Endothelial cell of umbilical vein (primary cell): ENCODE measurements around the gene FILIP1. TPM values are rescaled to one million over a fixed set of nuclear protein-coding genes. Genes with fewer than 3 reads are reported as not detected.

Source experiments
- BruUV-seq: library from RNA; stranded (reverse); fragments of 400-500 nt; replicated peaks from 2 replicates; lab custom pipeline; 2021; lab: Mats Ljungman, UMichigan
- CTCF ChIA-PET: fragments of 300-600, 350-600 bp; sonication (Branson Sonifier 250); formaldehyde crosslinking; loops from one replicate; lab custom pipeline; 2021; ENCODE audit warnings: antibody characterized with exemption, inconsistent platforms; lab: Charles Lee
- POLR2A ChIA-PET: fragments of 300-600, 350-600 bp; sonication (Branson Sonifier 250); formaldehyde crosslinking; loops from one replicate; lab custom pipeline; 2021; ENCODE audit warnings: antibody characterized with exemption, inconsistent platforms; lab: Charles Lee
- DNase-seq: peaks from one replicate; pipeline ENCODE4 v3.0.0-alpha.2; 2011; ENCODE audit warnings: low read depth, low spot score
- FAIRE-seq: peaks from 2 replicates; lab custom pipeline; 2011; peaks lifted over from hg19 to GRCh38; lab: Jason Lieb, UNC
- H2AFZ ChIP-seq: 2 replicates; pipeline ENCODE4 v1.6.0; 2012; ENCODE audit warnings: low read depth, low read length, control low read depth, inconsistent platforms
- H3K27ac ChIP-seq: 2 replicates; pipeline ENCODE4 v1.5.1; 2011; ENCODE audit warnings: low read depth, mild to moderate bottlenecking, control low read depth, low read length, moderate library complexity; ENCODE audit not compliant: insufficient read depth
- H3K27me3 ChIP-seq, 2 experiments: 2 replicates each; pipeline versions ENCODE4 v1.6.0 to v1.6.1; 2011; ENCODE audit warnings: low read length in 2 of 2, mixed read lengths in 1 of 2; ENCODE audit not compliant: control insufficient read depth in 2 of 2, insufficient read depth in 2 of 2
- H3K36me3 ChIP-seq, 2 experiments: 2 replicates in 1 of 2; 3 replicates in 1 of 2; pipeline ENCODE4 v1.5.1; 2011; ENCODE audit warnings: low read length in 2 of 2, mild to moderate bottlenecking in 1 of 2, moderate library complexity in 1 of 2; ENCODE audit not compliant: control insufficient read depth in 2 of 2, insufficient read depth in 2 of 2; ENCODE audit errors: extremely low read depth in 1 of 2
- H3K4me1 ChIP-seq: 3 replicates; pipeline ENCODE4 v1.5.1; 2011; ENCODE audit warnings: mild to moderate bottlenecking, low read length; ENCODE audit not compliant: control insufficient read depth, insufficient read depth; ENCODE audit errors: extremely low read depth
- H3K4me2 ChIP-seq: 2 replicates; pipeline ENCODE4 v1.6.1; 2011; ENCODE audit warnings: low read length, control low read depth, mixed read lengths; ENCODE audit not compliant: insufficient read depth
- H3K4me3 ChIP-seq, 3 experiments: fragments of 200-600 bp in 1 of 3; sonication (generic), shearing (Covaris generic) in 1 of 3; replicated peaks in 1 of 3; 2 replicates each; pipeline ENCODE4 v1.5.1; 2011 to 2016; ENCODE audit warnings: control low read depth in 3 of 3, low read length in 3 of 3, mild to moderate bottlenecking in 2 of 3, inconsistent platforms in 1 of 3, low read depth in 1 of 3, moderate library complexity in 1 of 3; ENCODE audit not compliant: insufficient read depth in 1 of 3
- H3K79me2 ChIP-seq: 2 replicates; pipeline ENCODE4 v1.6.0; 2012; ENCODE audit warnings: low read length, inconsistent platforms; ENCODE audit not compliant: control insufficient read depth, insufficient read depth
- H3K9ac ChIP-seq: replicated peaks from 2 replicates; pipeline ENCODE3; 2011; ENCODE audit warnings: low read length, control low read depth; ENCODE audit not compliant: insufficient read depth; ENCODE audit errors: extremely low read depth
- H3K9me1 ChIP-seq: replicated peaks from 3 replicates; pipeline ENCODE4 v1.6.0; 2011; ENCODE audit warnings: mild to moderate bottlenecking, low read length; ENCODE audit not compliant: control insufficient read depth, insufficient read depth; ENCODE audit errors: extremely low read depth
- H3K9me3 ChIP-seq: replicated peaks from 2 replicates; pipeline ENCODE4 v1.5.1; 2012; ENCODE audit warnings: low read length, inconsistent platforms; ENCODE audit not compliant: control insufficient read depth, insufficient read depth
- H4K20me1 ChIP-seq: replicated peaks from 2 replicates; pipeline ENCODE3; 2011; ENCODE audit warnings: mild to moderate bottlenecking, low read length; ENCODE audit not compliant: control insufficient read depth, insufficient read depth; ENCODE audit errors: extremely low read depth
- CTCF ChIP-seq, 2 donors: IDR thresholded peaks; 1 replicate in 1 of 2; 2 replicates in 1 of 2; pipeline ENCODE4 v1.5.1; 2011; ENCODE audit warnings: low read length in 2 of 2, mild to moderate bottlenecking in 2 of 2, moderate library complexity in 2 of 2, control low read depth in 1 of 2, inconsistent platforms in 1 of 2, low read depth in 1 of 2; ENCODE audit not compliant: insufficient read depth in 1 of 2; ENCODE audit errors: extremely low read depth in 1 of 2
- EZH2 ChIP-seq: IDR thresholded peaks from 2 replicates; pipeline ENCODE4 v1.6.1; 2012; ENCODE audit warnings: borderline replicate concordance, low read depth, mild to moderate bottlenecking, moderate library complexity, low read length, inconsistent platforms; ENCODE audit not compliant: severe bottlenecking
- FOS ChIP-seq: IDR thresholded peaks from 2 replicates; pipeline ENCODE4 v1.6.1; 2011; ENCODE audit warnings: mild to moderate bottlenecking, low read length, moderate library complexity, borderline replicate concordance; ENCODE audit not compliant: insufficient read depth
- GATA2 ChIP-seq: IDR thresholded peaks from 2 replicates; pipeline ENCODE4 v1.7.0; 2011; ENCODE audit warnings: low read depth, mild to moderate bottlenecking, moderate library complexity, mixed read lengths, low read length; ENCODE audit not compliant: insufficient read length, insufficient read depth
- JUN ChIP-seq: IDR thresholded peaks from 2 replicates; pipeline ENCODE4 v1.6.1; 2011; ENCODE audit warnings: borderline replicate concordance, low read depth; ENCODE audit not compliant: insufficient read length, insufficient read depth
- MAX ChIP-seq: IDR thresholded peaks from 2 replicates; pipeline ENCODE4 v1.6.1; 2011; ENCODE audit not compliant: insufficient read depth, insufficient read length
- MYC ChIP-seq: IDR thresholded peaks from one replicate; pipeline ENCODE4 v1.6.1; 2011; ENCODE audit warnings: mild to moderate bottlenecking, low read depth, low read length
- POLR2A ChIP-seq: IDR thresholded peaks from 2 replicates; pipeline ENCODE4 v1.6.1; 2012; ENCODE audit warnings: low read depth, mild to moderate bottlenecking, control low read depth, low read length
- POLR2AphosphoS5 ChIP-seq: IDR thresholded peaks from 2 replicates; pipeline ENCODE4 v1.6.1; 2012; ENCODE audit warnings: low read depth, mild to moderate bottlenecking, control low read depth, low read length, moderate library complexity; ENCODE audit not compliant: insufficient read depth
- dilution Hi-C: fragments of 300-500 bp; cut with MboI; formaldehyde crosslinking; loops from one replicate; pipeline ENCODE4 v1.15.0; 2019; ENCODE audit warnings: low sequenced_read_pairs; ENCODE audit not compliant: extremely low pct_ligation_motif_present
- intact Hi-C: fragments of 100-400 bp; cut with micrococcal nuclease; formaldehyde crosslinking; loops from one replicate; pipeline ENCODE4 v1.10.0; 2022
- polyA plus RNA-seq, 4 experiments: library from polyadenylated mRNA; depleted of rRNA in 3 of 4; stranded (reverse) in 3 of 4; unstranded in 1 of 4; fragments of >200 nt; gene quantifications; 2 replicates each; pipeline versions ENCODE4 v1.2.1 to v1.2.3, GENCODE V29; 2011 to 2012; ENCODE audit warnings: missing spikeins in 1 of 4
- total RNA-seq: library from RNA; stranded (reverse); gene quantifications from 2 replicates; pipeline ENCODE4 v1.2.3, GENCODE V29; 2021

Gene FILIP1
- total and polyA plus RNA-seq, 2 donors (not counting 3 experiments of a cell fraction or from before 2014, with no cell fraction given): 2.8 to 13.7 TPM

DNA sequence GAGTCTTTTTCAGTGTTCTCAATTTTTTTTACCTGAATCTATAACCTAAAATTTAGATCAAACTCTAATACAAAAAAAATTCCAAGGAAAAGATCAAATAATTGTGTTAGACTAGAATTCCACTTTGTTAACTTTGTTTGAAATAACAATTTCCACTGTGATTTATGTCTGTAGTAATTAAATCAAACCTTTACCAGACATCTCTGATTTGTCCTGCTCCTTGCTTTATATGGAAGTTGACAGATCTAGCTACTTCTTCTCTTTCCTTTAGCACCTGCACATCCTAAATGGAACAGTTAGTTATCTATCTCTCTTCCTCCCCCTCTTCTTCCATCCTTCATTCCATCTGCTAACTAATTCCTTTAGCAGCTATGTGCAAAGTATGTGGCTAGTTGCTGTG, 109.5 kb downstream of the FILIP1 start:
- H3K9me3 ChIP-seq: no peaks in the 10 kb centered on the region
- no peak overlapping the region for H3K4me2 ChIP-seq
- H3K9ac ChIP-seq: no peak overlapping the region
- no peaks in the 10 kb centered on the region for H3K9me1 ChIP-seq
- intact Hi-C loops: no loop called here
- no TSS peak for BruUV-seq
- no peak for DNase-seq
- H3K27ac ChIP-seq: no peak overlapping the region
- ChIA-PET POLR2A (no interaction called here), CTCF (no interaction called here)
- dilution Hi-C loops: no loop called here
- H3K27me3 ChIP-seq: peaks cover 0 to 5% of the 10 kb centered on the region in 2 experiments
- no peaks in the 10 kb centered on the region for H3K79me2 ChIP-seq
- FAIRE-seq: no peak
- TF ChIP-seq CTCF (IDR thresholded peaks at IDR 0.05; ENCODE audit: extremely low read depth in 1 of 2, insufficient read depth in 1 of 2, low read depth in 1 of 2, low read length in 2 of 2) (no peak), POLR2AphosphoS5 (no peak), POLR2A (no peak), JUN (no peak), MYC (no peak), GATA2 (no peak), EZH2 (no peak), MAX (no peak), FOS (no peak)
- peaks cover 7% of the 10 kb centered on the region for H3K4me1 ChIP-seq
- H3K4me3 ChIP-seq: no peak overlapping the region
- H2AFZ ChIP-seq: no peak overlapping the region
- H4K20me1 ChIP-seq: no peaks in the 10 kb centered on the region
- no peaks in the 10 kb centered on the region for H3K36me3 ChIP-seq
